ENCODE results near the gene HGF. TPM values are rescaled to one million over a fixed set of nuclear protein-coding genes. Genes with fewer than 3 reads are reported as not detected.

The HGF gene
- total RNA-seq, 3 donors from 2014 or later: 1.4 to 4.6 (median 3.2) TPM

DNA sequence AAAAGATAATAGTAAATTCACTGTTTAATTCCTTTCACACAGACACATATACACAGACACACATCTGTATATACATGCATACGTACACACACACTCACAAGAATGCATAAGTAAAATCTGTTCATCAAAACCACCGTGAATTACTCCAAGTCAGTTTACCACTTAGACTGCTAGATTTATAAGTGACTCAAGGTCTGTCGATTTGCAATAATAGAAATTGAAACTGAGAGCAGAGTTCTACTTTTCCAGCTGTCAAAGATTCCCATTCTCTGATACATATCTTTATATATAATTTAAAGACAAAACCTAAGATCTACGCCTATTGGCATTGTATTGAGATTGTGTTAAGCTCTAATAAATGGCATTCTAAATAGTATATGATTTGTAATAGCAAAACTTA is 9.9 kb upstream of the HGF start:
- no peak for DNase-seq
- Histone ChIP-seq H3K9me3 (no peaks in the 10 kb centered on the region), H3K4me3 (no peak overlapping the region), H3K36me3 (ENCODE audit: low read depth) (no peaks in the 10 kb centered on the region), H3K4me1 (ENCODE audit: low read depth) (no peaks in the 10 kb centered on the region)
- no peak for TF ChIP-seq CTCF (IDR thresholded peaks at IDR 0.05)
- no peak for ATAC-seq
- intact Hi-C loops (cut with DNase I, micrococcal nuclease): no loop called here

DNA sequence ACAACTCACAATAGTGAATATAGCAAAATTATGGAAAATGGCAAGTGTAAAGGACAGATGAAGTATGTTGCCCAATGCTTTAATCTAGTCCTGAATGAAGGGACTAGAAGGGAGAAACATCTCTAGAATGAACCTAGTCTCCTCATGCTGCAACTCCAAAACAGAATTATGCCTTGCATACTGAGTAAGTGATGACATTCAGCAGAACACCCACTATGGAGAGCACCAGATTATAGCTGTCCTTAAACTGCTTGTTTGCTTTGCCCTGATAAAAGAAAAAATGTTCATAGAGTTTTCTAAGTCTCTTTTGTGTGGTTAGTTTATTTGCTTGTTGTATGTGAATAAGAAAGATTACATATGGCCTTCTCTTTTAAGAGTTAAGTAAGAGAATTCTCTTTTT is 7.8 kb upstream of the HGF start:
- ATAC-seq (no peak), DNase-seq (no peak)
- no peak overlapping the region for H3K4me3 ChIP-seq
- no peak for TF ChIP-seq CTCF (IDR thresholded peaks at IDR 0.05)
- intact Hi-C loops (cut with DNase I, micrococcal nuclease): no loop called here
- H3K36me3 ChIP-seq (ENCODE audit: low read depth): no peaks in the 10 kb centered on the region
- H3K4me1 ChIP-seq (ENCODE audit: low read depth): no peaks in the 10 kb centered on the region
- H3K9me3 ChIP-seq: no peaks in the 10 kb centered on the region

GRCh38 chr7:81776948-81777630 is 7.2 kb upstream of the HGF start:
- Histone ChIP-seq H3K9me3 (no peaks in the 10 kb centered on the region), H3K4me1 (ENCODE audit: low read depth) (no peaks in the 10 kb centered on the region), H3K4me3 (no peak overlapping the region), H3K36me3 (ENCODE audit: low read depth) (no peaks in the 10 kb centered on the region)
- no peak for TF ChIP-seq CTCF (IDR thresholded peaks at IDR 0.05)
- DNase-seq (no peak), ATAC-seq (no peak)
- intact Hi-C loops (cut with DNase I, micrococcal nuclease): no loop called here

DNA sequence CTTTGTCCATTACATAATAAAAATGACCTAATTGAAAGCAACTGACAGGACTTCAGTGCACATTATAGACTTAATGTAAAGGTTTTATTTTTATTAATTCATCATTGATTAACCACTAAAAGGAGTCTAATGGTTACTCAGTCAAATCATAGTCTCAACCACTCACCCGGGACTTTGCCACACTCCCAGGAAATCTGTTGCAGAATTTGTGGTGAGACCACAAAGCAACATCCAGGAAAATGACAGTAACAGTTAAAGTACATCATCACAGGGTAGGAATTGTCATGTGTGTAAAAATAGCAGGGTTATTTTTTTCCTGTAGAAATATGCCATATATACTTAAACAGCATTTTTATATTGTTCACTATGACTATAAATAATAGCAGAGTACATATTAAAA is 6.3 kb upstream of the HGF start:
- ATAC-seq: no peak
- H3K4me3 ChIP-seq: no peak overlapping the region
- H3K36me3 ChIP-seq (ENCODE audit: low read depth): no peaks in the 10 kb centered on the region
- no peak for DNase-seq
- TF ChIP-seq CTCF (IDR thresholded peaks at IDR 0.05): no peak
- intact Hi-C loops (cut with DNase I, micrococcal nuclease): no loop called here
- H3K4me1 ChIP-seq (ENCODE audit: low read depth): no peaks in the 10 kb centered on the region
- no peaks in the 10 kb centered on the region for H3K9me3 ChIP-seq

DNA sequence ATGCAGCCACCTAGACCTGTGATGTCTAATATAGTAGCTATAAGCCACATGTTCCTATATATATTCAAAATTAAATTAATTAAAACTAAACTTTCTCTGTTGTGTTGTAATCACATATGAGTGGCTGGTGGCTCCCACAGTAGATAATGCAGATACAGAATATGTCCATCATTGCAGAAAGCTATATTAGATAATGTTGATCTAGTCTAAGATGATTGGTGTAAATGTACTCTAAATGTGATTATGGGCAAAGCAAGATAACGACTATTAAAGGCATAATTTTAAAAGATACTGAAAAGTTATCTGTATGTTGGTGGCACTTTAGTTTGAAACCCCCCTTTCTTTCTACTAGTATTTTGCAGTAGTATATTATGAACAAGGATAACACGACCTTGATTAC is 5.7 kb upstream of the HGF start:
- ATAC-seq (no peak), DNase-seq (no peak)
- Histone ChIP-seq H3K4me3 (no peak overlapping the region), H3K4me1 (ENCODE audit: low read depth) (no peaks in the 10 kb centered on the region), H3K36me3 (ENCODE audit: low read depth) (no peaks in the 10 kb centered on the region), H3K9me3 (no peaks in the 10 kb centered on the region)
- no peak for TF ChIP-seq CTCF (IDR thresholded peaks at IDR 0.05)
- intact Hi-C loops (cut with DNase I, micrococcal nuclease): no loop called here

DNA sequence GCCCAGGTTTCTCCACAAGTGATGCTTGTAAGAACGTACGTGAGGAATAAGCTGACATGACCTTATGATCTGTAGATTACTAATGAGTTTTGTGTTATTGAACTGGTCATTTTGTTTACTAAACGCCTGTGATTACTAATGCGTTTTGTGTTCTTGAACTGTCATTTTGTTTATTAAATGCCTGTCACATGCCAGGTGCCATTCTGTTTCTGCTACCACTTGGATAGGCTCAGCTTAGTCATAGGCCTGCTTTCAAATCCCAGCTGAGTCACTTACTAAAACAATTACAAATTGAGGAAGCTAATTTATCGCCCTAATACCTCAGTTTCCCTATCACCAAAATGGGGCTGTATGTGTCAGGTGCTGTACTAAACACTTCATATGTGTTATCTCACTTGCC is 4.7 kb upstream of the HGF start:
- DNase-seq (no peak), ATAC-seq (no peak)
- H3K4me3 ChIP-seq: no peak overlapping the region
- no peak for TF ChIP-seq CTCF (IDR thresholded peaks at IDR 0.05)
- H3K4me1 ChIP-seq (ENCODE audit: low read depth): no peaks in the 10 kb centered on the region
- no peaks in the 10 kb centered on the region for H3K9me3 ChIP-seq
- intact Hi-C loops (cut with DNase I, micrococcal nuclease): no loop called here
- H3K36me3 ChIP-seq (ENCODE audit: low read depth): no peaks in the 10 kb centered on the region
